Suprapubic skin (tissue), 4 donors: ENCODE data around the gene ZNF835.

ENCODE experiments used
- EP300 ChIP-seq: sonication (generic); formaldehyde crosslinking; IDR thresholded peaks from one replicate; pipeline ENCODE4 v1.6.1; 2017; ENCODE audit warnings: antibody characterized with exemption
- POLR2A ChIP-seq, 2 donors: fragments of 450-650 bp; IDR thresholded peaks; one replicate each; pipeline ENCODE4 v1.6.1; 2017; ENCODE audit warnings: antibody characterized with exemption in 2 of 2, mild to moderate bottlenecking in 2 of 2, moderate library complexity in 2 of 2
- POLR2AphosphoS5 ChIP-seq, 3 donors: sonication (generic); formaldehyde crosslinking; IDR thresholded peaks; one replicate each; pipeline ENCODE4 v1.6.1; 2017; ENCODE audit warnings: antibody characterized with exemption in 3 of 3
- TF ChIP-seq, protein P1 (sequence below), 2 donors: fragments of 200-600 bp in 1 of 2; fragments of 450-650 bp in 1 of 2; sonication (generic) in 1 of 2; IDR thresholded peaks; one replicate each; pipeline ENCODE4 v1.5.1; 2016 to 2019; ENCODE audit warnings: antibody characterized with exemption in 2 of 2, mild to moderate bottlenecking in 1 of 2, moderate library complexity in 1 of 2

GRCh38 chr19:56639217-56639616 lies 32.3 kb downstream of the ZNF835 start:
- TF ChIP-seq, protein P1, sequence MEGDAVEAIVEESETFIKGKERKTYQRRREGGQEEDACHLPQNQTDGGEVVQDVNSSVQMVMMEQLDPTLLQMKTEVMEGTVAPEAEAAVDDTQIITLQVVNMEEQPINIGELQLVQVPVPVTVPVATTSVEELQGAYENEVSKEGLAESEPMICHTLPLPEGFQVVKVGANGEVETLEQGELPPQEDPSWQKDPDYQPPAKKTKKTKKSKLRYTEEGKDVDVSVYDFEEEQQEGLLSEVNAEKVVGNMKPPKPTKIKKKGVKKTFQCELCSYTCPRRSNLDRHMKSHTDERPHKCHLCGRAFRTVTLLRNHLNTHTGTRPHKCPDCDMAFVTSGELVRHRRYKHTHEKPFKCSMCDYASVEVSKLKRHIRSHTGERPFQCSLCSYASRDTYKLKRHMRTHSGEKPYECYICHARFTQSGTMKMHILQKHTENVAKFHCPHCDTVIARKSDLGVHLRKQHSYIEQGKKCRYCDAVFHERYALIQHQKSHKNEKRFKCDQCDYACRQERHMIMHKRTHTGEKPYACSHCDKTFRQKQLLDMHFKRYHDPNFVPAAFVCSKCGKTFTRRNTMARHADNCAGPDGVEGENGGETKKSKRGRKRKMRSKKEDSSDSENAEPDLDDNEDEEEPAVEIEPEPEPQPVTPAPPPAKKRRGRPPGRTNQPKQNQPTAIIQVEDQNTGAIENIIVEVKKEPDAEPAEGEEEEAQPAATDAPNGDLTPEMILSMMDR (IDR thresholded peaks at IDR 0.05): no peak
- TF ChIP-seq POLR2A (IDR thresholded peaks at IDR 0.05) (no peak), POLR2AphosphoS5 (IDR thresholded peaks at IDR 0.05) (no peak), EP300 (no peak)
